Activated naive CD4-positive, alpha-beta T cell treated with anti-CD3 and anti-CD28 coated beads, Interleukin-2, amount 10 ng/mL, durations not matched to agents 7 days and 5 days (primary cell): ENCODE measurements around the gene PRR5L.
A peak's percentile ranks its signal among the peaks of the same experiment; 100 is the strongest.

Experiments
- CTCF ChIA-PET: fragments of 350-600 bp; sonication (Branson Sonifier 250); formaldehyde crosslinking; loops from one replicate; lab custom pipeline; 2021; ENCODE audit warnings: antibody characterized with exemption; lab: Charles Lee
- DNase-seq: peaks from one replicate; pipeline ENCODE4 v3.0.0-alpha.2; 2020
- H3K27ac Mint-ChIP-seq: one replicate; pipeline ENCODE4 v1.8.0; 2021; ENCODE audit warnings: mild to moderate bottlenecking, moderate library complexity, mixed read lengths
- H3K27me3 Mint-ChIP-seq: one replicate; pipeline ENCODE4 v1.8.0; 2021; ENCODE audit warnings: mild to moderate bottlenecking, mixed read lengths
- H3K36me3 Mint-ChIP-seq: one replicate; pipeline ENCODE4 v1.8.0; 2021; ENCODE audit warnings: mixed read lengths
- H3K4me1 Mint-ChIP-seq: one replicate; pipeline ENCODE4 v1.8.0; 2021; ENCODE audit warnings: mixed read lengths
- H3K4me3 Mint-ChIP-seq: one replicate; pipeline ENCODE4 v1.8.0; 2021; ENCODE audit warnings: mild to moderate bottlenecking, moderate library complexity, mixed read lengths
- H3K9me3 Mint-ChIP-seq: one replicate; pipeline ENCODE4 v1.8.0; 2021; ENCODE audit warnings: mixed read lengths

The PRR5L gene

DNA sequence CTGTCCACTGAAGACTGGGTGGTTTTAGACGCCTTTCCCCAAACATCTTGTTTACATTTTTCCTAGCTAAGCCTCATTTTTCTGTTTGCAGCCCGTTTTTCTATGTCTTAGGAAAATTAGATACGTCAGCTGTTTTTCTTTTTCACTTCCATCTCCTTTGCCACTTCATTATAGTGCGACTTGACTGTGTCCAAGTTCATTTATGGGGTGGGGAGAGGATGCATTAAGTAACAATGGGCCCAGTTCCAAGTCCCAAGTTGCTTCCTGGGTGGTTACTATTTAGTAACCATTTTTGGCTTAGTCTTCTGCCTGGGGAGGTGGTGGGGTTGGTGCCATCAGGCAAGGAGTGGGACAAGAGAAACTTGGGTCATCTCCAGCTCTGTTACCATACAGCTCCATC lies 131.0 kb downstream of the PRR5L start:
- Mint-ChIP-seq H3K4me3 (no peak overlapping the region), H3K27me3 (peaks cover 8% of the 10 kb centered on the region), H3K36me3 (no peaks in the 10 kb centered on the region), H3K27ac (no peak overlapping the region), H3K4me1 (peaks cover 6% of the 10 kb centered on the region), H3K9me3 (no peaks in the 10 kb centered on the region)
- CTCF ChIA-PET: interaction anchor here (1.6 kb wide), 1 partner anchor 74 kb away, joined by 3 read pairs; no protein-coding TSS in a partner anchor
- no peak for DNase-seq

DNA sequence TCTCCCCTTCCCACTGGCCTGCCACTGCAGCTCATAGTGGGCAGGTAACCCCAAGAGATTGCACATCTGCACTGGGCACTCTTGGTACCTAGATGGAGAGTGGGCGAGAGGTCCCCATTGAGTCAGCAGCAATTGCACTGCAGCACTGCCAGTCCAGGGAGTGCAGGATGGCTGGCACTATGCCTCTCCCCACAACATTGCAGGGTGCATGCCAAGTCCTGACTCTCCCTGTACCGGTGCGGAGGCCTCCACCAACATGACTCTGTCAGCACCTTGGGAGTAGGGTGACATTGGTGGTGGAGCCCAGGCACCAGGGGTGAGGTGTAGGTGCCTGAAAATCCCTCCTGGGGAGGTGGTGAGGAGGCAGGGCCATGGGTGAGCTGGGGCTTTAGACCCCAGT lies 131.8 kb downstream of the PRR5L start:
- no peaks in the 10 kb centered on the region for H3K36me3 Mint-ChIP-seq

DNA sequence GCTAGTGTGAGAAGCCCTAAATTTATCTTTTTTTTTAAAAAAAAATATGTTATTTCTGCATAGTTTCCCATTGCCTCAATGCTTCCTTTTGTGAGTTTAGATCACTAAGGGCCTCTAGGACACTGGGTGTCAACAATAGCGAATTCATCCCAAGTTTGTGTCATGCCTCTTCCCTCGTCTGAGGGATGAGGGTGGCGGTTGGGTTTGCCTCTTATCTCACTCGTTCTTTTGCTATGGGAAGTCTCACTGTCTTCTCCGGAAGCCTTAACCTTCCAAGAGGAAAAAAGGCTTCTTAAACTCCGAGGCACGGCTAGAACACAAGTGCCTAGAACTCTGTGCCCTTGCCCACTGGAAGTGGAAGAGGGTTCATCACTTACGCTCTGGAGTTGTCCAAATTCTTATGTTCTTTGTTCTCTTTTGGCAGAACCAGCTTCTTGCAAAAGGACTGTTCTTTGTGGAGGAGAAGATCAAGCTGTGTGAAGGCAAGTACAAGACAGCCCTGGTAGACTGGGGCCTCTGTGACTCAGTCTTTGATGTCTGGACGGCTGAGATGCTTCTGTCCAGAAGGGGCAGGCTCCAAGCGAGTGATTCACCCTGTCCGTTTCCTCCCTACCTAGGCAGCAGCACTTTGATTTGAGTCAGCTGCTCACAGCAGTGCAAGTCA lies 135.5 kb downstream of the PRR5L start:
- peaks cover 6% of the 10 kb centered on the region for H3K4me1 Mint-ChIP-seq
- peaks cover 15% of the 10 kb centered on the region for H3K27me3 Mint-ChIP-seq
- no peak overlapping the region for H3K27ac Mint-ChIP-seq
- H3K4me3 Mint-ChIP-seq: no peak overlapping the region
- no peak for DNase-seq
- no peaks in the 10 kb centered on the region for H3K36me3 Mint-ChIP-seq
- CTCF ChIA-PET: interaction anchor here (1.6 kb wide), 1 partner anchor 12 kb away, joined by 5 read pairs; no protein-coding TSS in a partner anchor
- H3K9me3 Mint-ChIP-seq: peaks cover 2% of the 10 kb centered on the region

More for the DNA sequence above, 131.8 kb downstream of the PRR5L start:
- H3K4me3 Mint-ChIP-seq: no peak overlapping the region
- no peak overlapping the region for H3K27ac Mint-ChIP-seq
- no peaks in the 10 kb centered on the region for H3K9me3 Mint-ChIP-seq
- CTCF ChIA-PET: interaction anchor here (1.6 kb wide), 1 partner anchor 75 kb away, joined by 3 read pairs; no protein-coding TSS in a partner anchor
- H3K4me1 Mint-ChIP-seq: peaks cover 6% of the 10 kb centered on the region
- DNase-seq: no peak
- peaks cover 8% of the 10 kb centered on the region for H3K27me3 Mint-ChIP-seq

DNA sequence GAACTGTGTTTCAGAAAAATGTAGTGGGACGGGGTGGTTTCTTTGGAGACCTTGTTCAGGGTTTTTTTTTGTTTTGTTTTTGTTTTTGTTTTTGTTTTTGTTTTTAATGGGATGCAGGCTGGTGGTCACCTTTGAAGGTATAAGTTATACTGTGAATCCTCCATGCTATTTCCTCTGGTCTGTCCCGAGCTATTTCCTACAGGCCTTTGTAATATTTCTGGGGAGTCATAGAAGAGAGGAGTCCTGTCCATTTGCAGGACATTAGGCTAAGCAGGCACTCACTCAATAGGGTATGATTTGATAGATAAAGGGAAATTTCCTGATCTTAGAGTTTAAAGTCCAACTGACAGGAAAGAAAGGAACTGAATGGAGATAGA lies 136.0 kb downstream of the PRR5L start:
- no peaks in the 10 kb centered on the region for H3K36me3 Mint-ChIP-seq
- peaks cover 15% of the 10 kb centered on the region for H3K27me3 Mint-ChIP-seq
- no peak overlapping the region for H3K4me3 Mint-ChIP-seq

DNA sequence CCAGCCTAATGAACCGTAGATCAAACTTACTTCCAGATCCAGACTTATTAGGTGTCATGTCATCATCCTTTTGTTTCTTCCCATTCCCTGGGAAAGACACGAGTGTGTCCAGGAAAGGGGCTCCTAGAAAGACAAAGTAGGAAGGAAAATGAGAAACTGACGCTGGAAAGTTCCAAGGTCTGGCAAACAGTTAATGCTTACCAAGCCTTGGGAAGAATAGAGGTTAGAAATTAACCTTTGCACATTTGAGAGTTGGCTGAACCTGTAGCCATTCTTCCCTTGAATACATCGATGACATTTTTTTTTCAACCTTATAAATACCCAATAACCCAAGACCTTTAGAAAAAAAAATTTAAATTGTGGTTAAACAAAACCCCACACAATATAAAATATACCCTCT lies 136.7 kb downstream of the PRR5L start:
- Mint-ChIP-seq H3K27me3 (peaks cover 11% of the 10 kb centered on the region), H3K4me3 (no peak overlapping the region), H3K36me3 (no peaks in the 10 kb centered on the region), H3K27ac (no peak overlapping the region), H3K4me1 (peaks cover 6% of the 10 kb centered on the region), H3K9me3 (peaks cover 2% of the 10 kb centered on the region)
- no peak for DNase-seq
- CTCF ChIA-PET: no interaction called here

More for the DNA sequence above, 136.0 kb downstream of the PRR5L start:
- H3K4me1 Mint-ChIP-seq: peaks cover 6% of the 10 kb centered on the region
- CTCF ChIA-PET: no interaction called here
- no peak for DNase-seq
- H3K9me3 Mint-ChIP-seq: peaks cover 2% of the 10 kb centered on the region
- H3K27ac Mint-ChIP-seq: no peak overlapping the region

DNA sequence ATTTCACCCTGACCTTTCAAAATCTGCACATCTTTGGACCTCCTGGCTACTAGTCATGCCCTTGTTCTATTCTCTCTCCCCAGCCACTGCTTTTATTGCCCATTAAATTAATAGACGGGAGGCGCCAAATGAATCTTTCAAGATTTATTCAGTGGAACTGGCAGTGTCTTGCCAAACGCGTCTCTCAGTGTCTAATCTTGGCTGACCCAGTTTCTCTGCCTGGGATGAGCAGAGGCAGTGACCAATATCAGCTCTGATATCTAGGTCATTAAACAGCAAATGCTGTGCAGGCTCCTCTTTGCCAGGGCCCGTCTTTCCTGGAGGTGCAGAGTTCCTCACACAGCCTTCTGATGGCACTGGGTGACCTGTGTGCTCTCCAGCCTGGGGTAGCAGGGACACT lies 140.0 kb downstream of the PRR5L start:
- H3K36me3 Mint-ChIP-seq: no peaks in the 10 kb centered on the region
- H3K27ac Mint-ChIP-seq: no peak overlapping the region
- peaks cover 2% of the 10 kb centered on the region for H3K9me3 Mint-ChIP-seq
- H3K4me1 Mint-ChIP-seq: peaks cover 6% of the 10 kb centered on the region
- H3K4me3 Mint-ChIP-seq: no peak overlapping the region
- DNase-seq: no peak
- peaks cover 7% of the 10 kb centered on the region for H3K27me3 Mint-ChIP-seq
- CTCF ChIA-PET: no interaction called here

DNA sequence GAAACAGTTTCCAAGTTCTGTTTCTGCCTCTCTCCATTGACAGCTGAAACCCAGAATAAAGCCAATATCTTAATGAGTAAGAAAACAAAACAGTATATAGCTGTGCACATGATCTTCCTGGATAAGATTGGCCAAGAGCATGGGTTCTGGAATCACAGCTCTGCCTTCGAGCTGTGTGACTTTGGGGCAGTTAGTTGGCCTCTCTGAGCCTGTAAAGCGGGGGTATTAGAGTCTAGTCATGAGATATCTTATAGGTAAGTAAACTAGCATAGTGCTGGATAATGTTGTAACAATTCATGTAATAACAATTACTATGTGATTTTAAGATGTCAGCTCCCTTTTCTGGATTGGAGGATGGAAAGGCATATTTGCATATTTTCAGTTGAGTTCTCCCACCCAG lies 140.5 kb downstream of the PRR5L start:
- no peak overlapping the region for H3K4me3 Mint-ChIP-seq
- H3K27me3 Mint-ChIP-seq: peaks cover 7% of the 10 kb centered on the region
- H3K27ac Mint-ChIP-seq: no peak overlapping the region
- no peak for DNase-seq
- H3K36me3 Mint-ChIP-seq: no peaks in the 10 kb centered on the region
- CTCF ChIA-PET: no interaction called here
- peaks cover 2% of the 10 kb centered on the region for H3K9me3 Mint-ChIP-seq
- H3K4me1 Mint-ChIP-seq: peaks cover 4% of the 10 kb centered on the region

DNA sequence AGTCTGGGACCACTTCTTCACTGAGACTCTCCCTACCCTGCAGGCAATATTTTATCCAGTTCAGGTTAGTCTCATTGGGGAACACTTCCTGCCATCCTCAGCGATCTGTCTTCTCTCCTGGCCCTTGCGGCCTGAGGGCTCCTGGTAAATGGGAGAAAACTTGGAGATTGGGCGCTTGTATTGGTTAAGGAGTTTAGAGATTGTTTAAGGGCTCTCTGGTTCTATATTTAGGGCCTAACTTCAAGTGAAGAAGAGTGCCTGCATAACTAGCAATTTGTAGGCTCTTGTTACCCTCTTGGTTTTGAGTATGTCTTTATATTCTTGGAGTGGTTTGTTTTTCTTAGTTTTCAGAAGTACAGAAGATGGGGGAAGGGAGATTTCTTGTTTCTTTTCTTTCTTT lies 141.3 kb downstream of the PRR5L start:
- CTCF ChIA-PET: no interaction called here
- Mint-ChIP-seq H3K36me3 (no peaks in the 10 kb centered on the region), H3K27me3 (peaks cover 7% of the 10 kb centered on the region), H3K9me3 (peaks cover 2% of the 10 kb centered on the region), H3K27ac (no peak overlapping the region), H3K4me3 (no peak overlapping the region), H3K4me1 (no peaks in the 10 kb centered on the region)
- no peak for DNase-seq

DNA sequence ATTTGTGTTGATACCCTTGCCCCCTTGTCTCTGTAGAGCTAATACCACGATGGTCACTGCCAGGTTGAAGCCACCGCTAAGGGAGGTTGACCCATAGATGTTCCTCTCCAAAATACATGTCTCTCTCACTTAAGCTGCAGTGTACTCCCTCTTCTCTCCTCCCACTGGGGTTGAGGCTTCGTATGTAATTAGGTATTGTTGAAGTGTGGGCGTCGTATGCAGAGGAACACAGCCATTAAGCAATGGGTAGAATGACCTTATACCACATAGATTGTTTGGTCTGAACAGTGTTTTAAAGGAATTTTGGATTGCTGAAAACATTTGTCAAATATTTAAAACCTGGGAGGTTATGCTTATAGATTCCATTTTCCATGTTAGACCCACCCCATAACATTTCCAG lies 142.0 kb downstream of the PRR5L start:
- H3K27me3 Mint-ChIP-seq: peaks cover 7% of the 10 kb centered on the region
- no peak for DNase-seq
- H3K4me3 Mint-ChIP-seq: no peak overlapping the region
- H3K27ac Mint-ChIP-seq: no peak overlapping the region
- H3K36me3 Mint-ChIP-seq: no peaks in the 10 kb centered on the region
- H3K9me3 Mint-ChIP-seq: peaks cover 2% of the 10 kb centered on the region
- no peaks in the 10 kb centered on the region for H3K4me1 Mint-ChIP-seq
- CTCF ChIA-PET: no interaction called here

DNA sequence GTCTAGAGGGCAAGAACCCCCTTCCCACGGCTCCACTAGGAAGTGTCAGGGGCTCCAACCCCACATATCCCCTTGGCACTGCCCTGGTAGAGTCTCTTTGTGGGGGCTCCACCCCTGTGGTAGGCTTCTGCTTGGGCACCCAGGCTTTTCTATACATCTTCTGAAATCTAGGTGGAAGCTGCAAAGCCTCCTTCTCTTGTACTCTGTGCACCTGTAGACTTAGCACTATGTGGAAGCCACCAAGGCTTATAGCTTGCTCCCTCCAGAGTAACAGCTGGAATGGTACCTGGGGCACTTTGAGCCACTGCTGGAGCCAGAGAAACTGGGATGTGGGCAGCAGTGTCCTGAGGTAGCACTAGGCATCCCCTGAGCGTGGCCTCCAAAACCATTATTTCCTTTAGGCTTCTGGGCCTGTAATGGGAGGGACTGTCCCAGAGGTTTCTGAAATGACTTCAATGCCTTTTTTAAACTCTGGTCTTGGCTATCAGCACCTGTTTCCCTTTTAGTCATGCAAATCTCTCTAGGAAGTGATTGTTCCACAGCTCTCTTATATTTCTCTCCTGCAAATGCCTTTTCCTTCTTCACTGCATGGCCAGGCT lies 145.6 kb downstream of the PRR5L start:
- CTCF ChIA-PET: interaction anchor here (0.9 to 1.3 kb wide), 2 partner anchors 8 to 62 kb away, joined by 3 read pairs; no protein-coding TSS in a partner anchor
- H3K4me1 Mint-ChIP-seq: no peaks in the 10 kb centered on the region

DNA sequence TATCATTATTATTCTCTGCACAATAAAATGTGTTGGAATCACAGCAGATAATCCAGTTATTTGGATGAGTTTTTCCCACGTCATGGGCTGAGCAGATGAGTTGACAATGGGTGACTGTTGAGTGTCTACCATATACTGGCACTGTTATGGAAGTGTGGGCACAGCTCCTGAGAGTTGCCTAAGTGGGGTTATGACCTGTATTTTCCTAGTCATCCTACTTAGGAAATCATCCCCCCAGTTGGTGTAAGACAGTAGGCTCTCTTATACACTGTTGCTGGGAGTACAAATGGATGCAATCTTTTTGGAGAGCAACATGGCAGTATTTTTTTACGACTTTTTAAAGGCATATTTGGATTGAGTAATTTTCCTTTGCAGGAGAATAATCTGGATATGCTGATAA lies 147.6 kb downstream of the PRR5L start:
- no peaks in the 10 kb centered on the region for H3K27me3 Mint-ChIP-seq
- no peaks in the 10 kb centered on the region for H3K9me3 Mint-ChIP-seq
- H3K4me1 Mint-ChIP-seq: no peaks in the 10 kb centered on the region
- no peak for DNase-seq
- H3K36me3 Mint-ChIP-seq: no peaks in the 10 kb centered on the region
- H3K4me3 Mint-ChIP-seq: no peak overlapping the region
- CTCF ChIA-PET: no interaction called here
- no peak overlapping the region for H3K27ac Mint-ChIP-seq

More for the DNA sequence above, 145.6 kb downstream of the PRR5L start:
- no peak for DNase-seq
- Mint-ChIP-seq H3K36me3 (no peaks in the 10 kb centered on the region), H3K27ac (no peak overlapping the region), H3K9me3 (no peaks in the 10 kb centered on the region), H3K4me3 (no peak overlapping the region), H3K27me3 (no peaks in the 10 kb centered on the region)

DNA sequence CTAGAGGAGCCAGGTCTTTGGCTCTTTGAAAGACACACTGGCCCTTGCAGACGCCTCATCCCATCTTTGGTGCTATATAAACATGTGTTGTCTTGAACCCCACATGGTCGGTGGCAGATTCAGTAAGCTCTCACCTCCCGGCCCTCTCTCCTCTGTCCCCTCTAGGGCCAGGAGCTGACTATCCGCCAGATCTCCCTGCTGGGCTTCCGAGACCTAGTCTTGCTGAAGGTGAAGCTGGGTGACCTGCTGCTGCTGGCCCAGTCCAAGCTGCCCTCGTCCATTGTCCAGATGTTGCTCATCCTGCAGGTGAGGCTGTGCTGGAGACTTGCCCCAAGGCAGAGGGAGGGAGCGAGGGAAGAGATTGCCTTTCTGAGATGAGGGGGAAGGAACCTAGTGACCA lies 150.0 kb downstream of the PRR5L start:
- H3K27me3 Mint-ChIP-seq: no peaks in the 10 kb centered on the region
- CTCF ChIA-PET: interaction anchor here (1.5 kb wide), 1 partner anchor 69 kb away, joined by 3 read pairs; no protein-coding TSS in a partner anchor
- no peak overlapping the region for H3K27ac Mint-ChIP-seq
- H3K4me1 Mint-ChIP-seq: peaks cover 15% of the 10 kb centered on the region
- H3K9me3 Mint-ChIP-seq: no peaks in the 10 kb centered on the region
- no peak for DNase-seq
- no peak overlapping the region for H3K4me3 Mint-ChIP-seq
- H3K36me3 Mint-ChIP-seq: peaks cover 4% of the 10 kb centered on the region

DNA sequence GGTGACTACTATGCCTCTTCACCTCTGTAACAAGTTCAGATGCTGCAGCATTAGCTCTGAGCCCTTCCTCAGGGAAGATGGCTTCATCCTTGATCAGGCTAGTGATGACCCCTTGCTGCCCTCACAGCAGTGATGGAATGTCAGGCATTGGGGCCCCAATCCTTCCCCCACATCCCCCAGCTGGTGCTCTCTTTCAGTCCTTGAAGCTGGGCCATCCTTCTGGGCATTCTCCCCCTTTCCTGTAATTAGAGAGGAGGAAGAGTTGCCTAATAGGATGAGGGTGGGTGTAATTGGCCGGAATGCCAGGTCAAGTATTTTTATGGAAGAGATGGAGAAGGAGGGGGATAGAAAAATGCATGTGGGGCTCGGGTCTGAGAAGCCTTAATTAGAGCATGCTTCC lies 151.4 kb downstream of the PRR5L start:
- H3K4me1 Mint-ChIP-seq: peaks cover 29% of the 10 kb centered on the region
- no peak overlapping the region for H3K27ac Mint-ChIP-seq
- peaks cover 4% of the 10 kb centered on the region for H3K36me3 Mint-ChIP-seq
- no peaks in the 10 kb centered on the region for H3K9me3 Mint-ChIP-seq
- H3K27me3 Mint-ChIP-seq: no peaks in the 10 kb centered on the region
- no peak overlapping the region for H3K4me3 Mint-ChIP-seq
- CTCF ChIA-PET: no interaction called here
- DNase-seq: no peak

DNA sequence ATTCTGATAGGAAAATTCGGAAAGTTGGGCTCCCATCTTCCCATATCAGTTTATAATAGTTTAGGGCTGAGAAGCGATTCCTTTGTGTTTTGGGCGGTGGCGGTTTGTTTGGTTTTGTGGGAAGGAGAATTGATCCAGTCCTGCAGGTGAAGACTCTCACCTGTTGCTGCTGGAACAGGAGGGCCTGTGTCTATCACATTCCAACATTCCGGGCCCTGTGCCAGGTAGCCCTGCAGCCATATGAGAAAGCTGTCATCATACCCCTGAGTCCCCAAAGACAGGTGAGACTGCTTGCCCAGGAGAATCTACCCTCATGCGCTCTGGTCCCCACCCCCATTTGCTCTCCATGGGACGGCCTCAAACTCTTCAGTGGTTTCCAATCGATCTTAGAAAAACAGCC lies 151.9 kb downstream of the PRR5L start:
- no peak for DNase-seq
- Mint-ChIP-seq H3K9me3 (no peaks in the 10 kb centered on the region), H3K36me3 (peaks cover 4% of the 10 kb centered on the region), H3K27me3 (no peaks in the 10 kb centered on the region), H3K27ac (no peak overlapping the region), H3K4me3 (no peak overlapping the region), H3K4me1 (peaks cover 33% of the 10 kb centered on the region)
- CTCF ChIA-PET: no interaction called here

DNA sequence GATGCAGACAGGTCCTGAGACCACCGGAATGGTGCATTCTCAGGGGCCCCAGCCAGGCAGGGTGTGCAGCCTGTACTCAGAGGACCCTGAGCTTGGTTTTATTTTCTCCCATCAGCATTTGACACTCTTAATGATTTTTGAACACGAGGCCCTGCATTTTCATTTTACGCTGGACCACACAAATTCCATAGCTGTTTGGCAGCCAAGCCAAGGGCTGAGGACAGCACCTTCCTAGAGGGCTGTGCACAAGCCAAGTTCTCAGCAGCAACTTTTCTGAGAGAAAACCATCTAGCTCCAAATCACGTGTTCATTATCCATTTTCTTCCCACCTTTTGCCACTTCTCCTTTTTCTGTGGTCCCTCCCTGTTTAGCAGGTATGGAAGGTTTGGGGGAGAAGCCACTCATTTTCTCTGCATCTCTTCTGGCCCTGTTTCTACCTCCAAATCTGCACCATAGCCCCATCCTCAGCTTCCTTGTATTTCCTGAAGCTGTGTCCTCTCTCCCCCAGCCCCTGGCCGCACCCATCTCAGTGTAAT lies 153.5 kb downstream of the PRR5L start:
- no peak for DNase-seq
- CTCF ChIA-PET: interaction anchor here (0.8 to 2.1 kb wide), 8 partner anchors 9 to 158 kb away, joined by 3 to 8 read pairs (median 4); no protein-coding TSS in a partner anchor
- Mint-ChIP-seq H3K4me1 (peaks cover 42% of the 10 kb centered on the region), H3K27ac (peak overlapping the region; percentile 46), H3K4me3 (peak overlapping the region; percentile 43), H3K9me3 (no peaks in the 10 kb centered on the region), H3K27me3 (no peaks in the 10 kb centered on the region), H3K36me3 (peaks cover 4% of the 10 kb centered on the region)
